Adrenal gland (tissue), 12 donors: ENCODE data around the gene TICAM2. TPM values are rescaled to one million over a fixed set of nuclear protein-coding genes. Genes with fewer than 3 reads are reported as not detected.

Experiments used
- DNase-seq, 7 donors: peaks; one replicate each; pipeline ENCODE4 v3.0.0-alpha.2; 2019 to 2020
- H3K27ac ChIP-seq, 5 donors: fragments of 200-600 bp; sonication (generic) in 4 of 5; 1 replicate in 3 of 5; 2 replicates in 2 of 5; pipeline versions ENCODE4 v1.5.1 to v1.8.0; 2016 to 2020; ENCODE audit warnings: mild to moderate bottlenecking in 1 of 5
- H3K27me3 ChIP-seq: fragments of 200-600 bp; 2 replicates; pipeline ENCODE4 v1.8.0; 2021
- H3K36me3 ChIP-seq, 2 donors: fragments of 200-600 bp; replicated peaks in 1 of 2; 1 replicate in 1 of 2; 2 replicates in 1 of 2; pipeline versions ENCODE4 v1.5.1 to v1.8.0; 2018 to 2022
- H3K4me1 ChIP-seq, 2 donors: fragments of 200-600 bp; replicated peaks in 1 of 2; 1 replicate in 1 of 2; 2 replicates in 1 of 2; pipeline versions ENCODE4 v1.5.1 to v1.8.0; 2018 to 2021
- H3K4me3 ChIP-seq, 4 donors: fragments of 200-600 bp; sonication (generic) in 3 of 4; one replicate each; pipeline ENCODE4 v1.5.1; 2016 to 2018
- H3K9me3 ChIP-seq, 3 donors: fragments of 200-600 bp; sonication (generic) in 1 of 3; replicated peaks in 1 of 3; 1 replicate in 2 of 3; 2 replicates in 1 of 3; pipeline versions ENCODE4 v1.5.1 to v1.8.0; 2016 to 2021
- POLR2A ChIP-seq, 2 donors: fragments of 450-650 bp; IDR thresholded peaks; one replicate each; pipeline ENCODE4 v1.6.1; 2017; ENCODE audit warnings: antibody characterized with exemption in 2 of 2, mild to moderate bottlenecking in 2 of 2, moderate library complexity in 1 of 2
- WGBS, 4 donors: extraction: QIAGEN DNeasy Blood & Tissue Kit in 2 of 4; methylation state at CpG; one replicate each; pipeline versions ENCODE4 v1.1.5 to v1.1.7; 2013 to 2017; 5-methylcytosine and 5-hydroxymethylcytosine counted together
- intact Hi-C, 2 donors: fragments of 100-400 bp; cut with DNase I; formaldehyde crosslinking; loops; one replicate each; pipeline versions ENCODE4 v1.14.1 to v1.15.0; 2022 to 2023
- polyA plus RNA-seq, 3 donors: library from polyadenylated mRNA; stranded (reverse); fragments of 200-250 nt in 2 of 3; fragments of 350-450 nt in 1 of 3; fragmentation: Illumina TruSeq in 1 of 3; extraction: RNeasy Lipid Tissue Mini Kit (QIAGEN cat#74804) in 1 of 3; gene quantifications; one replicate each; pipeline ENCODE4 v1.2.3, GENCODE V29; 2013 to 2014
- total RNA-seq, 9 donors: library from RNA; depleted of rRNA in 4 of 9; stranded (reverse); fragments of >200 nt in 4 of 9; fragments of 120-200 nt in 1 of 9; fragmentation: NEBNext Ultra II Directional in 1 of 9; extraction: Animal tissue kit (Norgen Biotek cat#: 25700) in 1 of 9; gene quantifications; one replicate each; pipeline versions ENCODE4 v1.1.0 to v1.2.4, GENCODE V29; 2013 to 2023
- TF ChIP-seq, protein P1 (sequence below), 6 experiments: fragments of 450-650 bp in 4 of 6; fragments of 200-600 bp in 2 of 6; sonication (generic) in 1 of 6; IDR thresholded peaks; 1 replicate in 5 of 6; 2 replicates in 1 of 6; pipeline versions ENCODE4 v1.5.1 to v1.8.0; 2016 to 2021; ENCODE audit warnings: antibody characterized with exemption in 6 of 6, mild to moderate bottlenecking in 2 of 6, moderate library complexity in 1 of 6
- donor health status: healthy with polysubstance abuse.
- donor health status: Bipolar disorder and iron deficiency.
- donor health status: DM: yes; HTN: yes; CAD: no.
- donor health status: DM: no; HTN: no; CAD: no.
- donor health status: DM: no; HTN: no; CAD: no.
- donor health status: DM: yes; HTN: yes; CAD: no.

The TICAM2 gene
- total and polyA plus RNA-seq, 12 donors, result 1.8 to 9.3 (median 3.5) TPM

DNA sequence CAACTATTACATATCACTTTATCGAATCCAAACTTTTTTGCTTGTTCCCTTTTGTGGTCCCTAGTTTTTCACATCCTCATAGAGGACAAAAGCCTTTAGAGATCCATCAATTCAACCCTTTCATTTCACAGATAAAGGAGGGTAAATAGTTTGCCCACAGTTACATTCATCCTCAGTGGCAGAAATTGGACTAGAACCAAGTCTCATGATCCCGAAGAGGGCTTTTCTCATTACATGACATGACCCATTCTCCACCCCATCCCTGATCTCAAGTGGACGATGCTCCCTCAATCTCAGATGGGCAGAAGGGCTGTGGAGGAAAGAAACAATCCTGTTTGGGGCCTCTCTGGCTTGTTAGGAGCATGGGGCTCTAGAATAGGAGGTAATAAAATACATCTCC, 23.1 kb downstream of the TICAM2 start:
- WGBS, 4 donors, result 80 to 90% (median 87%) methylated on average over 3 of the region's 3 CpGs
- no peak for TF ChIP-seq POLR2A (IDR thresholded peaks at IDR 0.05)
- TF ChIP-seq, protein P1, sequence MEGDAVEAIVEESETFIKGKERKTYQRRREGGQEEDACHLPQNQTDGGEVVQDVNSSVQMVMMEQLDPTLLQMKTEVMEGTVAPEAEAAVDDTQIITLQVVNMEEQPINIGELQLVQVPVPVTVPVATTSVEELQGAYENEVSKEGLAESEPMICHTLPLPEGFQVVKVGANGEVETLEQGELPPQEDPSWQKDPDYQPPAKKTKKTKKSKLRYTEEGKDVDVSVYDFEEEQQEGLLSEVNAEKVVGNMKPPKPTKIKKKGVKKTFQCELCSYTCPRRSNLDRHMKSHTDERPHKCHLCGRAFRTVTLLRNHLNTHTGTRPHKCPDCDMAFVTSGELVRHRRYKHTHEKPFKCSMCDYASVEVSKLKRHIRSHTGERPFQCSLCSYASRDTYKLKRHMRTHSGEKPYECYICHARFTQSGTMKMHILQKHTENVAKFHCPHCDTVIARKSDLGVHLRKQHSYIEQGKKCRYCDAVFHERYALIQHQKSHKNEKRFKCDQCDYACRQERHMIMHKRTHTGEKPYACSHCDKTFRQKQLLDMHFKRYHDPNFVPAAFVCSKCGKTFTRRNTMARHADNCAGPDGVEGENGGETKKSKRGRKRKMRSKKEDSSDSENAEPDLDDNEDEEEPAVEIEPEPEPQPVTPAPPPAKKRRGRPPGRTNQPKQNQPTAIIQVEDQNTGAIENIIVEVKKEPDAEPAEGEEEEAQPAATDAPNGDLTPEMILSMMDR (IDR thresholded peaks at IDR 0.05), result no peak
- Histone ChIP-seq H3K27me3 (no peaks in the 10 kb centered on the region), H3K4me3 (no peak overlapping the region), H3K9me3 (no peaks in the 10 kb centered on the region), H3K36me3 (no peaks in the 10 kb centered on the region), H3K27ac (no peak overlapping the region), H3K4me1 (no peaks in the 10 kb centered on the region)
- no peak for DNase-seq
- intact Hi-C loops, result loop anchor here in 1 of 2 donors (5.0 kb wide), 1 partner anchor 267 kb away; no protein-coding TSS in a partner anchor

DNA sequence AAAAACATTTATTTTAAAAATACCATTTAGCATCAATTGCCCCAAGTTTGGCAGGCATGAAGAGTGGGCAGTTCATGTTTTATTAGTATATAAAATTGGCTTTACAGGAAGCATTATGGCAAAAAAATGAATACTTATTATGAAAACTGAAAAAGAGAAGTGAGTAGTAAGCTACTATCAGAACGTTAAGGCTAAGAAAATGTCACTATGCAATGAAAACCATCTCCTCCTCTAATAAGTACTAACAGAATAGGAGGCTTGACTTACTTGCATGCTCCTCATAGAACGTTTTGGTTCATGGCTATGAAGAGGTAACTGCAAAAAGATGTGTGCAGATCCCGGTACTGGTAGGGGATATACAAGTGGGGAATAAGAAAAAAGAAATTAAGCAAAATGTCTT, 23.6 kb downstream of the TICAM2 start:
- whole genome bisulfite sequencing, 4 donors, result 85 to 88% (median 86%) methylated on average over 3 of the region's 3 CpGs
- Histone ChIP-seq H3K36me3 (no peaks in the 10 kb centered on the region), H3K4me1 (no peaks in the 10 kb centered on the region), H3K9me3 (no peaks in the 10 kb centered on the region), H3K4me3 (no peak overlapping the region), H3K27ac (no peak overlapping the region), H3K27me3 (no peaks in the 10 kb centered on the region)
- intact Hi-C loops, result loop anchor here in 1 of 2 donors (5.0 kb wide), 1 partner anchor 266 kb away; no protein-coding TSS in a partner anchor
- TF ChIP-seq POLR2A (IDR thresholded peaks at IDR 0.05), result no peak
- TF ChIP-seq, protein P1 (IDR thresholded peaks at IDR 0.05), result no peak
- no peak for DNase-seq

DNA sequence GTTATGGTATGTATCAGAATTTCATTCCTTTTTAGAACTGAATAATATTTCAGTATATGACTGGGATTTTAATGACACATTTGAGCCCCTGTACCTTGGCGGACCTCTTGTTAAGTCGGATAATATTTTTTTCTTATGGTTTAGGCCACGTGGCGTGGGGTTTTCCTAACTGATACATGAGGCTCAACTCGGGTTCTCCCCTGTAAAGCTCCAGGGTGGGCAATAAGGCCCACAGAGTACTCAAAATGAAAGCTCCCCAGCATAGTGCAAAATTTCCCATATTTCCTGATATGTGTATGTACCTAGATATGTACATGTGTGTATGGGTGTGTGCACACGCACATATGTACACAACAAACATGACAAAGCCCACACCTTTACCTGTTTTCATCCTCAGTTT, 24.5 kb downstream of the TICAM2 start:
- H3K9me3 ChIP-seq, result no peaks in the 10 kb centered on the region
- H3K4me1 ChIP-seq, result no peaks in the 10 kb centered on the region
- H3K36me3 ChIP-seq, result no peaks in the 10 kb centered on the region
- no peaks in the 10 kb centered on the region for H3K27me3 ChIP-seq
- DNase-seq, result no peak
- WGBS, 4 donors, result 88 to 98% (median 95%) methylated on average over 6 of the region's 6 CpGs
- intact Hi-C loops, result loop anchor here in 1 of 2 donors (5.0 kb wide), 1 partner anchor 265 kb away; no protein-coding TSS in a partner anchor
- no peak overlapping the region for H3K4me3 ChIP-seq
- TF ChIP-seq POLR2A (IDR thresholded peaks at IDR 0.05), result no peak
- TF ChIP-seq, protein P1 (IDR thresholded peaks at IDR 0.05), result no peak
- H3K27ac ChIP-seq, result no peak overlapping the region

DNA sequence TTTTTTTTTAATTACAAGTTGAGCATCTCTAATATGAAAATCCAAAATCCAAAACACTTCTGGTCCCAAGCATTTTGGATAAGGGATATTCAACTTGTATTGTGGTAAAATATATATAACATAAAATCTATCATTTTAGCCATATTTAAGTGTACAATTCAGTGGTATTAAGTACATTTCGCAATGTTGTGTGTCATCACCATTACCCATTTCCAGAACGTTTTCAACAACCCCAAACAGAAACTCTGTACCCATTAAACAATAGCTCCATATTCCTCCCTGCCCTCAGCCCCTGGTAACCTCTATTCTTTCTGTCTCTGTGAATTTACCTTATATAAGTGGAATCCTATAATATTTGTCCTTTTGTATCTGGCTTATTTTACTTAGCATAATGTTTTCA, 24.9 kb downstream of the TICAM2 start:
- no peaks in the 10 kb centered on the region for H3K36me3 ChIP-seq
- H3K4me3 ChIP-seq, result no peak overlapping the region
- no peak for DNase-seq
- TF ChIP-seq, protein P1 (IDR thresholded peaks at IDR 0.05), result no peak
- no peak for TF ChIP-seq POLR2A (IDR thresholded peaks at IDR 0.05)
- intact Hi-C loops, result loop anchor here in 1 of 2 donors (5.0 kb wide), 1 partner anchor 265 kb away; no protein-coding TSS in a partner anchor
- H3K4me1 ChIP-seq, result peaks cover 0 to under 1% of the 10 kb centered on the region in 2 donors
- H3K27me3 ChIP-seq, result no peaks in the 10 kb centered on the region
- no peaks in the 10 kb centered on the region for H3K9me3 ChIP-seq
- no peak overlapping the region for H3K27ac ChIP-seq
- 75 to 90% (median 80%) methylated on average over 2 of the region's 2 CpGs for WGBS, 4 donors
